ENCODE data around the gene ABRACL.

DNA sequence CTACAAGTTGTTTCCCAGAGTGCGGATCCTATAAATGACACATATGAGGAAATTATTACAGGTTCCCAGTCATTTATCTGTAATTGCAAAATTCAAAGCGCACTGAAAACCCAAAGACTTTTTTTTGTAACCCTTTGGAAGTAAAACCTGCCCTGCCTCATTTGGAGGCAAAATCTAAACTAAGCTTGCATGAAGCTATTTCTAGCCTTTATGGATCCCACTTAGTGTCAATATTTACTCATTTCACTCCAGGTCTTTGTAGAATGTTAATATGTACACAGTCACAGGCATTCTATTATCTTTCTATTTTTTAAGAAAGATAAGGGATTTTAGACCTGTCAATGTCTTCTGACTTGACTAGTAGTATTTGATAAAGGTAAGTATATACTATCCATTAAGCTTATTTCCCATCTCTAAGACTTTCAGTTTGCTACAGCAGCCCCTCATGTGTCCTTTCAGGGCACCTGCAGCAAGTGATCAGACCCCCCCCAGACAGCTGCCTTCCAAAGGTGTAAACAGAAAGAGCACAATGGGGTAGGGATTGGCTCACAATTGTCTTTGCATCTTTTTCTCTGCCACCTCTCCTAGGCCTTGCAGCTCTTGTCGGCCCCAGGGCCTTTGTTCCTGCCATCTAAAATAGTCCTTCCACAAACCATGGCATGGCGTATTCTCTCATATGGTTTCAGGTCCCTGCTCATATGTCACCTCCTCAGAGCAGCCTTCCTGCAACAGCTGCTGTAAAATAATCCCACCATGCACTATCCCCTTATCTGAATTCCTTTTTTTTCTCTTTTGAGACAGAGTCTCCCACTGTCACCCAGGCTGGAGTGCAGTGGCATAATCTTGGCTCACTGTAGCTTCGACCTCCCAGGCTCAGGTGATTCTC lies 39.2 kb upstream of the ABRACL start:
- TF ChIP-seq POLR2A (IDR thresholded peaks at IDR 0.05) (no peak), POLR2AphosphoS5 (IDR thresholded peaks at IDR 0.05) (peak; percentile 58)
- TF ChIP-seq, protein P1, sequence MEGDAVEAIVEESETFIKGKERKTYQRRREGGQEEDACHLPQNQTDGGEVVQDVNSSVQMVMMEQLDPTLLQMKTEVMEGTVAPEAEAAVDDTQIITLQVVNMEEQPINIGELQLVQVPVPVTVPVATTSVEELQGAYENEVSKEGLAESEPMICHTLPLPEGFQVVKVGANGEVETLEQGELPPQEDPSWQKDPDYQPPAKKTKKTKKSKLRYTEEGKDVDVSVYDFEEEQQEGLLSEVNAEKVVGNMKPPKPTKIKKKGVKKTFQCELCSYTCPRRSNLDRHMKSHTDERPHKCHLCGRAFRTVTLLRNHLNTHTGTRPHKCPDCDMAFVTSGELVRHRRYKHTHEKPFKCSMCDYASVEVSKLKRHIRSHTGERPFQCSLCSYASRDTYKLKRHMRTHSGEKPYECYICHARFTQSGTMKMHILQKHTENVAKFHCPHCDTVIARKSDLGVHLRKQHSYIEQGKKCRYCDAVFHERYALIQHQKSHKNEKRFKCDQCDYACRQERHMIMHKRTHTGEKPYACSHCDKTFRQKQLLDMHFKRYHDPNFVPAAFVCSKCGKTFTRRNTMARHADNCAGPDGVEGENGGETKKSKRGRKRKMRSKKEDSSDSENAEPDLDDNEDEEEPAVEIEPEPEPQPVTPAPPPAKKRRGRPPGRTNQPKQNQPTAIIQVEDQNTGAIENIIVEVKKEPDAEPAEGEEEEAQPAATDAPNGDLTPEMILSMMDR (IDR thresholded peaks at IDR 0.05), result no peak
